SU-DHL-6 (cell line): ENCODE data around the gene CLEC2D.

Source experiments
- H2AFZ ChIP-seq: fragments of 200-600 bp; sonication (generic); 2 replicates; pipeline ENCODE4 v1.6.1; 2014; ENCODE audit warnings: low read depth, mild to moderate bottlenecking, moderate library complexity, mixed read lengths, antibody characterized with exemption, low read length; ENCODE audit not compliant: severe bottlenecking
- H3F3A ChIP-seq: fragments of 200-600 bp; shearing (Covaris generic); 2 replicates; pipeline ENCODE4 v1.6.0; 2016; ENCODE audit warnings: antibody characterized with exemption, mild to moderate bottlenecking; ENCODE audit not compliant: insufficient read depth
- H3K27ac ChIP-seq: fragments of 200-600 bp; sonication (generic); 2 replicates; pipeline ENCODE4 v1.5.1; 2016; ENCODE audit warnings: low read depth, mild to moderate bottlenecking, low read length, moderate library complexity, mixed read lengths
- H3K27me3 ChIP-seq: fragments of 200-600 bp; sonication (generic), shearing (Covaris generic); 2 replicates; pipeline ENCODE4 v1.6.0; 2014; ENCODE audit warnings: mild to moderate bottlenecking, low read length
- H3K36me3 ChIP-seq: fragments of 200-600 bp; sonication (generic); 2 replicates; pipeline ENCODE4 v1.6.1; 2014; ENCODE audit warnings: mild to moderate bottlenecking, low read length, mixed read lengths
- H3K4me2 ChIP-seq: fragments of 300-600, 200-600 bp; shearing (Covaris generic), sonication (generic); 2 replicates; pipeline ENCODE4 v1.6.0; 2014; ENCODE audit warnings: low read length, low read depth, mild to moderate bottlenecking; ENCODE audit not compliant: poor library complexity, severe bottlenecking
- H3K4me3 ChIP-seq: fragments of 200-600 bp; sonication (generic); 2 replicates; pipeline ENCODE4 v1.5.1; 2014; ENCODE audit warnings: antibody characterized with exemption, low read length, mild to moderate bottlenecking, mixed read lengths; ENCODE audit not compliant: insufficient read depth, poor library complexity, severe bottlenecking
- H3K79me2 ChIP-seq: fragments of 200-600 bp; sonication (generic); 2 replicates; pipeline ENCODE4 v1.6.1; 2014; ENCODE audit warnings: mild to moderate bottlenecking, low read length, moderate library complexity; ENCODE audit not compliant: insufficient read depth
- H3K9ac ChIP-seq: fragments of 200-600 bp; sonication (generic); 2 replicates; pipeline ENCODE4 v1.7.0; 2014; ENCODE audit warnings: mild to moderate bottlenecking, low read length
- H3K9me2 ChIP-seq: fragments of 200-600 bp; sonication (generic); replicated peaks from 2 replicates; pipeline ENCODE4 v1.6.1; 2014; ENCODE audit warnings: low read length; ENCODE audit not compliant: insufficient read depth
- H3K9me3 ChIP-seq: fragments of 200-600 bp; sonication (generic); 2 replicates; pipeline ENCODE4 v1.6.1; 2014; ENCODE audit warnings: low read length, mixed read lengths; ENCODE audit not compliant: insufficient read depth
- H4K20me1 ChIP-seq: fragments of 200-600 bp; sonication (generic); 2 replicates; pipeline ENCODE4 v1.6.1; 2014; ENCODE audit warnings: low read depth, mild to moderate bottlenecking, antibody characterized with exemption, low read length, moderate library complexity, mixed read lengths
- CTCF ChIP-seq: fragments of 200-600 bp; sonication (generic); IDR thresholded peaks from one replicate; pipeline ENCODE4 v1.5.1; 2017; ENCODE audit warnings: antibody characterized with exemption, mild to moderate bottlenecking, low read length, moderate library complexity; ENCODE audit not compliant: insufficient read depth, poor library complexity, severe bottlenecking
- EZH2phosphoT487 ChIP-seq: fragments of 200-600 bp; sonication (generic), shearing (Covaris generic); conservative IDR thresholded peaks from 2 replicates; pipeline ENCODE4 v1.6.1; 2018; ENCODE audit warnings: mild to moderate bottlenecking, antibody characterized with exemption, low read length, moderate library complexity, mixed read lengths

Gene CLEC2D

DNA sequence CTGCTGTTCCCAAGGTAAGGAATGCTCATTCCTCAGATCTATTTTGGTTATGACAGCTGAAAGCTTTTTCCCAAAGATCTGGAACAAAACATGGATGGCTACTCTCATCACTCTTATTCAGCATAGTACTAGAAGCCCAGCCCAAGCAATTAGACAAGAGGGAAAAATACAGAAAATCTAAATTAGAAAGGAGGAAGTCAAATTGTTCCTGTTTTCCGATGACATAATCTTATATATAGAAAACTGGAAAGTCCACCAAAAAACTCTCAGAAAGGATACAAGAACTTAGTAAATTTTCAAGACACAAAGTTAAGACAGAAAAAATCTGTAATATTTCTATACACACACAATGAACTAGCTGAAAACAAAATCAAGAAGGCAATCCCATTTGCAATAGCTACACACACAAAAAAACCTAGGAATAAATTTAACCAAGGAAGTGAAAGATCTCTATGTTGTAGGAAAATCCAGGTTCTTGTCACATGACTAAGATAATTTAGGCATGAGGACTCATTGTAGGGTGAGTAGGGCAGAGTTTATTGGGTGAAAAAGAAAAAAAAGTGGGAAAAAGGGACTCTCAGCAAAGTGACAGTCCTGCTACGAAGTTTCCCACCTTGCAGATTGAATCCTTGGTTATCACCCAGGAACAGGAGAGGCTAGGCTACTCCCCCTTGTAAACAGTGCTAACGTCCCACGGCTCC, 33.2 kb upstream of the CLEC2D start:
- Histone ChIP-seq H2AFZ (no peak overlapping the region), H3K27ac (0 out of 2 replicates have a peak overlapping the region, but pooled peaks have one; percentile 15)
- TF ChIP-seq CTCF (no peak), EZH2phosphoT487 (no peak)

DNA sequence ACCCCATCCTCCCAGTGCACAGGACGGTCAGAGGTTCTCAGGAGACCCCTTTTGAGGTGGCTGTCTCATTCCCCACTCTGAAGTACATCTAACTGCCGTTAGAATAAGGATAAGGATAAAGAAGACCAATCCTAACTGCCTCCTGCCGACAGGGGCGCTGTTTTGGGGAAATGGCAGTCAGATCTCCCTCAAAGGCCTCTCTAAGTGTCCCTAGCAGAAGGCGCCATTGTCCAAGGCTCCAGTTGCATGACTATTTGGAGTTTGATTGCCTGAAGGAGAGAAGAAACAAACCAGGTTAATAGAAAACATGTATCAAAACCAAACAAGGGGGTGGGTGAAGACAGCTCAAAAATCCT, 32.7 kb upstream of the CLEC2D start:
- Histone ChIP-seq H3F3A (no peaks in the 10 kb centered on the region), H3K9ac (no peak overlapping the region), H3K36me3 (no peaks in the 10 kb centered on the region), H3K4me2 (no peak overlapping the region), H2AFZ (no peak overlapping the region), H3K79me2 (no peaks in the 10 kb centered on the region), H4K20me1 (no peaks in the 10 kb centered on the region), H3K9me2 (no peaks in the 10 kb centered on the region), H3K9me3 (no peaks in the 10 kb centered on the region), H3K27me3 (no peaks in the 10 kb centered on the region), H3K4me3 (no peak overlapping the region), H3K27ac (no peak overlapping the region)
- TF ChIP-seq EZH2phosphoT487: no peak
- TF ChIP-seq CTCF: peak; percentile 21

More for the DNA sequence above, 33.2 kb upstream of the CLEC2D start:
- no peaks in the 10 kb centered on the region for H3K9me2 ChIP-seq
- H3K9me3 ChIP-seq: no peaks in the 10 kb centered on the region
- H3K4me3 ChIP-seq: no peak overlapping the region
- no peaks in the 10 kb centered on the region for H4K20me1 ChIP-seq
- no peaks in the 10 kb centered on the region for H3K36me3 ChIP-seq
- H3K4me2 ChIP-seq: no peak overlapping the region
- no peaks in the 10 kb centered on the region for H3K79me2 ChIP-seq
- no peaks in the 10 kb centered on the region for H3K27me3 ChIP-seq
- H3F3A ChIP-seq: no peaks in the 10 kb centered on the region
- H3K9ac ChIP-seq: no peak overlapping the region

DNA sequence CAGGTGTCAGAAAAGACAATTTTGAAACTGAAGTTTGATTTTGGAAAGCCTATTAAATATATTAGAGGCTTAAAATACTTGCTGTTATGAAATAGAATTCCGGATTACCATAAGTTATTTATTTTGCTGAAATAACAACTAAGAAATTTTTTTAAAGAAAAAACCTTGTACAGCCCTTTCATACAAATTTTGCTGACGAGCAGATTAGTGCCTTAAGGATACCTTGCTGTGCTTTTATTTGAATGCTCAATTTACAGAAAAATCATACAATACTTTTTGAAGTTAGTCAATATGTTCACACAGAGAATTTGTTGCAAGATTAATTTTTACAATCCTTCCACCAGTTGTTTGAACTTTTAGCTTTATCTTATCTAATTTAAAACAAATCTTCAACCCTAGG, 29.5 kb upstream of the CLEC2D start:
- Histone ChIP-seq H3F3A (no peaks in the 10 kb centered on the region), H3K27ac (no peak overlapping the region), H3K9ac (no peak overlapping the region), H4K20me1 (no peaks in the 10 kb centered on the region), H3K27me3 (no peaks in the 10 kb centered on the region), H3K9me3 (no peaks in the 10 kb centered on the region), H3K4me3 (no peak overlapping the region), H3K36me3 (no peaks in the 10 kb centered on the region), H3K79me2 (no peaks in the 10 kb centered on the region), H3K9me2 (no peaks in the 10 kb centered on the region), H2AFZ (no peak overlapping the region), H3K4me2 (no peak overlapping the region)
- TF ChIP-seq CTCF (no peak), EZH2phosphoT487 (no peak)
